ENCODE measurements around the gene SHROOM1. TPM values are rescaled to one million over a fixed set of nuclear protein-coding genes. Genes with fewer than 3 reads are reported as not detected.

The SHROOM1 gene
- total and polyA plus RNA-seq, 9 of the 15 experiments (the other 6 are each of a cell fraction or from before 2014, with no cell fraction given) = 0.44 to 26.5 (median 11.9) TPM

DNA sequence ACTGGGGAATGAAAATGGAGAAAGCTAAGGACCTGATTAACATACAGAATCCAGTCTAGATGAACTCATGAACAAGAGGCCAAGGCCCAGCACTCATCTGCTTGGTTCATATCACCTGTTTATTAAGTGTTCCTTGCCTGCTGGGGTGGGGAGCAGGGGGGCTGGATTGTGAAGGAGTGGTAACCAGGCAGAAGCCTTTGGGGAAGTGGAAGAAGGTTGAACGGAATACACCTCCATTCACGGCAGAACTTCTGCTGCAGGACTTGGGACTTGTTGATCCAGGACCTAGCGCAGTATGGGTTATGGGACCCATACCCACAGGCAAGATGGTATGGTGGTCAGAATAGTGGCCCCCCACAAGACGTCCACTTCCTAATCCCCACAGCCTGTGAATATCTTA lies 44.6 kb downstream of the SHROOM1 start (continued):
- TF ChIP-seq, protein P1, sequence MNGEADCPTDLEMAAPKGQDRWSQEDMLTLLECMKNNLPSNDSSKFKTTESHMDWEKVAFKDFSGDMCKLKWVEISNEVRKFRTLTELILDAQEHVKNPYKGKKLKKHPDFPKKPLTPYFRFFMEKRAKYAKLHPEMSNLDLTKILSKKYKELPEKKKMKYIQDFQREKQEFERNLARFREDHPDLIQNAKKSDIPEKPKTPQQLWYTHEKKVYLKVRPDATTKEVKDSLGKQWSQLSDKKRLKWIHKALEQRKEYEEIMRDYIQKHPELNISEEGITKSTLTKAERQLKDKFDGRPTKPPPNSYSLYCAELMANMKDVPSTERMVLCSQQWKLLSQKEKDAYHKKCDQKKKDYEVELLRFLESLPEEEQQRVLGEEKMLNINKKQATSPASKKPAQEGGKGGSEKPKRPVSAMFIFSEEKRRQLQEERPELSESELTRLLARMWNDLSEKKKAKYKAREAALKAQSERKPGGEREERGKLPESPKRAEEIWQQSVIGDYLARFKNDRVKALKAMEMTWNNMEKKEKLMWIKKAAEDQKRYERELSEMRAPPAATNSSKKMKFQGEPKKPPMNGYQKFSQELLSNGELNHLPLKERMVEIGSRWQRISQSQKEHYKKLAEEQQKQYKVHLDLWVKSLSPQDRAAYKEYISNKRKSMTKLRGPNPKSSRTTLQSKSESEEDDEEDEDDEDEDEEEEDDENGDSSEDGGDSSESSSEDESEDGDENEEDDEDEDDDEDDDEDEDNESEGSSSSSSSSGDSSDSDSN (IDR thresholded peaks at IDR 0.05; ENCODE audit: borderline replicate concordance in 1 of 2, low read depth in 2 of 2, low read length in 2 of 2) = no peak
- no peak for TF ChIP-seq ZNF586 (CRISPR knock-in tag; conservative IDR thresholded peaks at IDR 0.05)
- TF ChIP-seq ZNF668 (CRISPR knock-in tag; IDR thresholded peaks at IDR 0.05) = no peak
- TF ChIP-seq SETDB1 (IDR thresholded peaks at IDR 0.05; ENCODE audit: low read length) = no peak
- no peak for TF ChIP-seq TRIM24 (IDR thresholded peaks at IDR 0.05)
- TF ChIP-seq ERF (CRISPR knock-in tag; IDR thresholded peaks at IDR 0.05) = no peak
- no peak for TF ChIP-seq ZNF644 (tag; IDR thresholded peaks at IDR 0.05; ENCODE audit: low read depth)
- TF ChIP-seq GABPA (tag; conservative IDR thresholded peaks at IDR 0.05; ENCODE audit: low read depth) = no peak
- TF ChIP-seq, protein P2, sequence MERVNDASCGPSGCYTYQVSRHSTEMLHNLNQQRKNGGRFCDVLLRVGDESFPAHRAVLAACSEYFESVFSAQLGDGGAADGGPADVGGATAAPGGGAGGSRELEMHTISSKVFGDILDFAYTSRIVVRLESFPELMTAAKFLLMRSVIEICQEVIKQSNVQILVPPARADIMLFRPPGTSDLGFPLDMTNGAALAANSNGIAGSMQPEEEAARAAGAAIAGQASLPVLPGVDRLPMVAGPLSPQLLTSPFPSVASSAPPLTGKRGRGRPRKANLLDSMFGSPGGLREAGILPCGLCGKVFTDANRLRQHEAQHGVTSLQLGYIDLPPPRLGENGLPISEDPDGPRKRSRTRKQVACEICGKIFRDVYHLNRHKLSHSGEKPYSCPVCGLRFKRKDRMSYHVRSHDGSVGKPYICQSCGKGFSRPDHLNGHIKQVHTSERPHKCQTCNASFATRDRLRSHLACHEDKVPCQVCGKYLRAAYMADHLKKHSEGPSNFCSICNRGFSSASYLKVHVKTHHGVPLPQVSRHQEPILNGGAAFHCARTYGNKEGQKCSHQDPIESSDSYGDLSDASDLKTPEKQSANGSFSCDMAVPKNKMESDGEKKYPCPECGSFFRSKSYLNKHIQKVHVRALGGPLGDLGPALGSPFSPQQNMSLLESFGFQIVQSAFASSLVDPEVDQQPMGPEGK (CRISPR knock-in tag; IDR thresholded peaks at IDR 0.05; ENCODE audit: borderline replicate concordance) = no peak

Data from K562 (cell line).